Transverse colon (tissue), 4 donors: Measurements from ENCODE around the gene CEP44. TPM values are rescaled to one million over a fixed set of nuclear protein-coding genes. Genes with fewer than 3 reads are reported as not detected.
"Not testable (repeated sequence)": the region's sequence is repeated elsewhere in the genome, so short reads cannot be mapped to it uniquely, and the experiment has no call there.

Experiments
- DNase-seq: peaks from one replicate; pipeline ENCODE4 v3.0.0-alpha.2; 2019
- H3K27ac ChIP-seq, 4 donors: fragments of 200-600 bp; sonication (generic); 2 replicates each; pipeline ENCODE4 v1.5.1; 2016 to 2018; ENCODE audit warnings: inconsistent platforms in 4 of 4
- H3K27me3 ChIP-seq: fragments of 200-600 bp; sonication (generic); 2 replicates; pipeline ENCODE4 v1.5.1; 2017; ENCODE audit warnings: inconsistent platforms
- H3K36me3 ChIP-seq, 4 donors: fragments of 200-600 bp; sonication (generic); 2 replicates each; pipeline ENCODE4 v1.5.1; 2017 to 2019; ENCODE audit warnings: inconsistent platforms in 4 of 4
- H3K4me1 ChIP-seq, 4 donors: fragments of 200-600 bp; sonication (generic); 2 replicates each; pipeline ENCODE4 v1.5.1; 2017 to 2020; ENCODE audit warnings: inconsistent platforms in 4 of 4
- H3K4me3 ChIP-seq, 4 donors: fragments of 200-600 bp; sonication (generic); 1 replicate in 1 of 4; 2 replicates in 3 of 4; pipeline versions ENCODE4 v1.5.1 to v1.6.1; 2017 to 2019; ENCODE audit warnings: inconsistent platforms in 4 of 4
- H3K9me3 ChIP-seq, 2 donors: fragments of 200-600 bp; sonication (generic); 2 replicates each; pipeline ENCODE4 v1.5.1; 2017 to 2019; ENCODE audit warnings: inconsistent platforms in 2 of 2
- EP300 ChIP-seq: sonication (generic); formaldehyde crosslinking; IDR thresholded peaks from one replicate; pipeline ENCODE4 v1.6.1; 2017; ENCODE audit warnings: antibody characterized with exemption, low read depth
- POLR2A ChIP-seq: fragments of 450-650 bp; IDR thresholded peaks from one replicate; pipeline ENCODE4 v1.6.1; 2016; ENCODE audit warnings: antibody characterized with exemption, mild to moderate bottlenecking, moderate library complexity
- POLR2AphosphoS5 ChIP-seq, 3 donors: sonication (generic); formaldehyde crosslinking; IDR thresholded peaks; one replicate each; pipeline ENCODE4 v1.6.1; 2016; ENCODE audit warnings: antibody characterized with exemption in 3 of 3
- WGBS, 2 donors: methylation state at CpG; one replicate each; pipeline ENCODE4 v1.1.5; 2018; ENCODE audit warnings: low coverage in 1 of 2; 5-methylcytosine and 5-hydroxymethylcytosine counted together
- in situ Hi-C, 4 donors: fragments of 200-750 bp; cut with MboI; loops; one replicate each; pipeline versions ENCODE4 v1.15.0 to v1.15.1; 2017; ENCODE audit warnings: low sequenced_read_pairs in 3 of 4, low pct_ligation_motif_present in 1 of 4, low pct_unique_long_range_greater_than_20kb in 1 of 4
- intact Hi-C: fragments of 100-400 bp; cut with DNase I; formaldehyde crosslinking; loops from one replicate; pipeline ENCODE4 v1.15.1; 2023; ENCODE audit warnings: low total_unique reads
- total RNA-seq, 4 donors: library from RNA; depleted of rRNA; stranded (reverse); fragments of >200 nt; gene quantifications; one replicate each; pipeline ENCODE4 v1.1.0, GENCODE V29; 2016
- TF ChIP-seq, protein P1 (sequence below), 5 experiments: fragments of 200-600 bp in 3 of 5; fragments of 450-650 bp in 2 of 5; sonication (generic) in 3 of 5; IDR thresholded peaks; 1 replicate in 2 of 5; 2 replicates in 3 of 5; pipeline ENCODE4 v1.5.1; 2016 to 2017; ENCODE audit warnings: antibody characterized with exemption in 5 of 5, inconsistent platforms in 3 of 5, mild to moderate bottlenecking in 2 of 5, moderate library complexity in 1 of 5

Gene CEP44
- total RNA-seq, 4 donors from 2014 or later = 13.5 to 40.6 (median 24.4) TPM

DNA sequence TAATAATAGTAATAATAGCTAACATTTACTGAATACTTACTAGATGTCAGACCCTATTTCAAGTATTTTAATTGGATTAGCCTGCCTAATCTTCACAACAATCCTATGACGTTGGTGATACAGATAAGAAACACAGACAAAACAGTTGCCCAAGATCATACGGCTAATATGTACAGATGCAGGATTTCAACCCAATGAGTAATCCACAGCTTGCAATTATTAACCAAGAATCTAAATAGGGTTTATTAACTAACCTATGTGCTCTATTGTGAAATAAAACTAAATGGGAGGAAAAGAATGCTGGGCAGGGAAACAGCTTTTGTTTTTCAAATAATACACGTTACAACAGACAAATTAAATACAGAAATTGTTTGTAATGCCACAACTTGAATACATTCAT is 23.6 kb upstream of the CEP44 start:
- TF ChIP-seq POLR2A = no peak
- TF ChIP-seq EP300 = no peak
- TF ChIP-seq, protein P1, sequence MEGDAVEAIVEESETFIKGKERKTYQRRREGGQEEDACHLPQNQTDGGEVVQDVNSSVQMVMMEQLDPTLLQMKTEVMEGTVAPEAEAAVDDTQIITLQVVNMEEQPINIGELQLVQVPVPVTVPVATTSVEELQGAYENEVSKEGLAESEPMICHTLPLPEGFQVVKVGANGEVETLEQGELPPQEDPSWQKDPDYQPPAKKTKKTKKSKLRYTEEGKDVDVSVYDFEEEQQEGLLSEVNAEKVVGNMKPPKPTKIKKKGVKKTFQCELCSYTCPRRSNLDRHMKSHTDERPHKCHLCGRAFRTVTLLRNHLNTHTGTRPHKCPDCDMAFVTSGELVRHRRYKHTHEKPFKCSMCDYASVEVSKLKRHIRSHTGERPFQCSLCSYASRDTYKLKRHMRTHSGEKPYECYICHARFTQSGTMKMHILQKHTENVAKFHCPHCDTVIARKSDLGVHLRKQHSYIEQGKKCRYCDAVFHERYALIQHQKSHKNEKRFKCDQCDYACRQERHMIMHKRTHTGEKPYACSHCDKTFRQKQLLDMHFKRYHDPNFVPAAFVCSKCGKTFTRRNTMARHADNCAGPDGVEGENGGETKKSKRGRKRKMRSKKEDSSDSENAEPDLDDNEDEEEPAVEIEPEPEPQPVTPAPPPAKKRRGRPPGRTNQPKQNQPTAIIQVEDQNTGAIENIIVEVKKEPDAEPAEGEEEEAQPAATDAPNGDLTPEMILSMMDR (IDR thresholded peaks at IDR 0.05) = no peak
- no peak for TF ChIP-seq POLR2AphosphoS5 (IDR thresholded peaks at IDR 0.05)
- in situ Hi-C loops = no loop called here
- H3K27me3 ChIP-seq = no peaks in the 10 kb centered on the region
- no peak for DNase-seq
- intact Hi-C loops = no loop called here
- no peak overlapping the region for H3K4me3 ChIP-seq
- H3K4me1 ChIP-seq = peaks cover 0 to 10% (median 0%) of the 10 kb centered on the region in 4 donors
- H3K36me3 ChIP-seq = peaks cover 0 to 9% (median 2%) of the 10 kb centered on the region in 4 donors
- WGBS, 2 donors = 38 to 39% methylated on average over 3 of the region's 3 CpGs
- no peaks in the 10 kb centered on the region for H3K9me3 ChIP-seq
- no peak overlapping the region for H3K27ac ChIP-seq

DNA sequence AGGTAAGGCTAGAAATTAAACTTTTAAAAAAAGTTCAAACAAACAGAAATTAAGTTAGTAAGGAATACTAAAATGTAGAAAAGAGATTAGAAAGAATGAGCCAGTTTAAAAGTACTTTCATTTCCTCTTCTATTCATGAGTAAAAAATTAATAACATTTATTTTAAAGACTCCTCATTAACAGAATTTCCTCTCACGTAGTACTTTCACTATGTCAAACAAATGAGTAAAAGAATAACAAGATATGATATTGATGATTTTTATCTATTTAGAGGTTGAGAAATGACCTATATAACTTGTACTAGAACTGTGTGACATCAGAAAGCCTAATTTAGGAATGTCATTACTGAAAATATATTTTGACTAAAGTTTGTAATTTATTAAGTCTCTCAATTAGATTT is 22.3 kb upstream of the CEP44 start:
- H3K36me3 ChIP-seq, H3K27ac ChIP-seq, H3K4me3 ChIP-seq, intact Hi-C loops, DNase-seq, H3K4me1 ChIP-seq, H3K27me3 ChIP-seq, H3K9me3 ChIP-seq, in situ Hi-C loops: not testable (repeated sequence)
- WGBS, 2 donors = 50 to 56% methylated on average over 1 of the region's 1 CpG

DNA sequence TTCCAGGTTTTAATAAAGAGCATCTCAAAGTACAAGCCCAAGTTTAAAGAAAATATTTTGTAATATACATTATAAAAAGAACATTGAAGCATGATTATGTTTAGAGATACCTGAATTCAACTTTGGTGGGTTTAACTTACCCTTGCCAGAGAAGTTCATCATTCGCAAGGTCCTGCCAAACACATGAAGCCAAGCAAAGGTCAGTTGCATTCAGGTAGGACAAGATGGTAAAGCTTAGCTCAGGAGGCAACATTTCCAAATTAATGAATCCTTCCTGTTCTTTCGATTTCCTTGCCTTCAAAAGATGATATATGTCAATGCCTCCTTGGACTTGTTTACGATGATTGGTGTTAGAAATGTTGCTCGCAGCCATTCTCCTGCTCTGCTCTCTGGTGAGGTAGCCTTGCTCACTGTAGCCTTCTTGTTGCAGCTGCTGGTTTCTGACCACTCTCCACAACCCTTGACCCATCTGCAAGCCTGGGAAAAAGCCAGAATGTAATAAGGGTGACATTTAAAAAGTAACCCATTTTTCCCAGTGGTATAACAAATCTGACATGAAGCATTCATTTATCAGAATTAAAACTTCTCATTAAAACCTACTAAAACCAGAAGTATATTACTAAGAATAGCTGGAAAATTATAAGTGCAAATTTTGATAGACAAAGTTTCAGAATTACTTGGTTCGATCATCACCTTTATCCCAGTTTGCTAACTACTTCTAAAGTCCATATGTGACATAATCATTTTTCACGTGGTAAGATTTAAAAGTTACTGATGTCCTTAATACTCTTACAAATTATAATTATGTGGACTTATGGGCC is 20.9 kb upstream of the CEP44 start:
- in situ Hi-C loops (no loop called here), intact Hi-C loops (no loop called here)
- Histone ChIP-seq H3K4me3 (no peak overlapping the region), H3K4me1 (peaks cover 0 to 6% (median 3%) of the 10 kb centered on the region in 4 donors), H3K9me3 (no peaks in the 10 kb centered on the region), H3K36me3 (peaks cover 0 to 6% (median 2%) of the 10 kb centered on the region in 4 donors), H3K27ac (peak overlapping the region in 1 of 4 donors; percentile 18), H3K27me3 (no peaks in the 10 kb centered on the region)
- WGBS, 2 donors = 76 to 81% methylated on average over 6 of the region's 6 CpGs
- TF ChIP-seq POLR2AphosphoS5 (IDR thresholded peaks at IDR 0.05) = no peak
- TF ChIP-seq, protein P1 (IDR thresholded peaks at IDR 0.05) = no peak
- TF ChIP-seq POLR2A = no peak
- no peak for TF ChIP-seq EP300
- DNase-seq = no peak

DNA sequence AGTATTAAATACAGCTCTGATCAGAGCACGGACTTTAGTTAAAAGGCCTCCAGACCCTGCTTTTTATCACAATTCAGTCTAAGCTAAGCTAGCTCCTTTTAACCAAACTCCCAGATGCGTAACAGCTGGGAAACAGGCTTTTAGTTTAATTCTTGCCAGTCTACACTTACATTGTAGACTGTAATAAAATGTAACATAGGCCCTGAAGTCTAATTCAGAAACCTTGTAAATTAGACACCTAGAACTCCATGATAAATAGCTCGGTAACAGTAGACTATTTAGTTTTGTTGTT is 20.3 kb upstream of the CEP44 start:
- Histone ChIP-seq H3K4me3 (no peak overlapping the region), H3K27me3 (no peaks in the 10 kb centered on the region), H3K9me3 (no peaks in the 10 kb centered on the region), H3K4me1 (peaks cover 0 to 6% (median 3%) of the 10 kb centered on the region in 4 donors), H3K27ac (peak overlapping the region in 1 of 4 donors; percentile 18), H3K36me3 (peaks cover 0 to 4% (median under 1%) of the 10 kb centered on the region in 4 donors)
- intact Hi-C loops (no loop called here), in situ Hi-C loops (no loop called here)
- DNase-seq = no peak
- WGBS, 2 donors = 72 to 79% methylated on average over 3 of the region's 3 CpGs
- TF ChIP-seq POLR2AphosphoS5 (IDR thresholded peaks at IDR 0.05) (no peak), POLR2A (no peak), EP300 (no peak)
- TF ChIP-seq, protein P1 (IDR thresholded peaks at IDR 0.05) = no peak

DNA sequence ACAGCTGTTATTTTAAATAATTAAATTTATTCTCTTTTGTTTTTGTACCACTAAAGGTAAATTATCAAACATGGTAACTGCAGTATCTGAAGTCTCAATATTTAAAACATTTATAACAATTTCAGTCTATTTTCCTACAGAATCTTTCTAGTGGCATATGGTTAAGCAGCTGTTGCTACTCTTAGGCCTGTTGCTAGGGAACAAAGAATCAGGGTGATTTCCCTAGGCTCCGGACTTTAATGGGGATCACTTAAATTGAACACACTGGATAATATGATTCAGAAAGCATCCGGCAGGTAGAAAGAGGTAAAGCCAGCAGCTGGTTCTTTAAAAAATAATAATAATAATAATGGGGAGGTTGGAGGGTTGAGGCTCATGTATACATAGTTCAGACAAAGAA is 17.8 kb upstream of the CEP44 start:
- no peaks in the 10 kb centered on the region for H3K36me3 ChIP-seq
- in situ Hi-C loops = no loop called here
- 73 to 76% methylated on average over 2 of the region's 2 CpGs for WGBS, 2 donors
- H3K27ac ChIP-seq = peak overlapping the region in 1 of 4 donors; percentile 27
- intact Hi-C loops = no loop called here
- no peak for DNase-seq
- no peaks in the 10 kb centered on the region for H3K9me3 ChIP-seq
- TF ChIP-seq, protein P1 (IDR thresholded peaks at IDR 0.05) = no peak
- no peak for TF ChIP-seq POLR2A
- no peak for TF ChIP-seq POLR2AphosphoS5 (IDR thresholded peaks at IDR 0.05)
- TF ChIP-seq EP300 = no peak
- no peak overlapping the region for H3K4me3 ChIP-seq
- peaks cover 0 to 6% (median 2%) of the 10 kb centered on the region in 4 donors for H3K4me1 ChIP-seq
- H3K27me3 ChIP-seq = no peaks in the 10 kb centered on the region
